HL-60/S4 treated with phorbol 12-myristate 13-acetate at 8.2 ng/mL for 4 days and 3 days (cell line): ENCODE results near the gene PPP2R2C.

Experiments used
- in situ Hi-C: fragments of 300-500 bp; cut with MboI; formaldehyde crosslinking; loops from 2 replicates; pipeline ENCODE4 v1.15.0; 2022; ENCODE audit warnings: low sequenced_read_pairs

The PPP2R2C gene

DNA sequence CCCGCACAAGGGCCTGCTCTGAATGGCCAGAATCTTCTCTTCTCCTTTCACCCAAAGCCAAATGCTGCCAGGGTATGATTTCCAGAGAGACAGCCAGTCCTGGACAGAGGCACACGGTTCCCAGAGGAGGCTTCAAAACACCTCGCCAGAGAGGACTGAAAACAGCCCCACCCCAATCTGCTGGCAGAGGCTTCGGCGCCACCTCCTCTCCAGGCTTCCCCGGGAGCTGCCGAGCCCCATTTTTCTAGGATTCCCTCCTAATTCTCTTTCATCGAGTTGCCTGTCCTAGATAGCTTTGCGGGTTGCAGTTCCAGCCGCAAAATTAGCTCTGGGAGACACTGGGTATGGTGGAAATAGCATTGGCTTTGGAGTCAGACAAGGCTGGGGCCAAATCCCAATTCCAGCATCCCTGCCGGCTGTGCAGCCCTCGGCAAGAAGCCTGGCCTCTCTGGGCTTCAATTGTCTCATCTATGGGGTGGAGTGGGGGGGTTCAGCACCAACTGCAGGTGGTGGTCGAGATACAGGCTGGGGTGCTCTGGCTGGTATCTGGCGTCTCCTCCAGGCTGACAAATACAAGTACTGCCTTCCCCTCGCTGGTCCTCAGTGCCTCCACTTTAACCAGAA, 22.6 kb downstream of the PPP2R2C start:
- in situ Hi-C loops = no loop called here

DNA sequence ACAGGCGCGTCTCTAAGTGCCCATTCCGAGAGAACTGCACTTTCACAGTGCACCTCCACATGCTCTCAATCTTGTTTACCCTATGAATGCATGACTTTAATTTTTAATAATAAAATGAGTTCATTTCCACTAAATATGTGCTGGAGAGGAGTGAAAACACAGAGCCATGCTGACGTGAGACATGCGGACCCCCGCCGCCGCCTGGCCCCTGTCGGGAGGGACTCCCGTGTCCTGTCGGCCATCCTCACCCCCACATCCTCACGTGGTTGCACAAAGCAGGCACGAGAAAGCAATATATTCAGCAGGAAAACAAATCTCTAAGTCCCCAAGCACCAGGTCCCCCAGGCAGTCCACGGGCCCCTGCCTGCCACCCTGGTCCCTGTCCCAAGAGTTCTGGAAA, 23.1 kb downstream of the PPP2R2C start:
- in situ Hi-C loops = no loop called here

DNA sequence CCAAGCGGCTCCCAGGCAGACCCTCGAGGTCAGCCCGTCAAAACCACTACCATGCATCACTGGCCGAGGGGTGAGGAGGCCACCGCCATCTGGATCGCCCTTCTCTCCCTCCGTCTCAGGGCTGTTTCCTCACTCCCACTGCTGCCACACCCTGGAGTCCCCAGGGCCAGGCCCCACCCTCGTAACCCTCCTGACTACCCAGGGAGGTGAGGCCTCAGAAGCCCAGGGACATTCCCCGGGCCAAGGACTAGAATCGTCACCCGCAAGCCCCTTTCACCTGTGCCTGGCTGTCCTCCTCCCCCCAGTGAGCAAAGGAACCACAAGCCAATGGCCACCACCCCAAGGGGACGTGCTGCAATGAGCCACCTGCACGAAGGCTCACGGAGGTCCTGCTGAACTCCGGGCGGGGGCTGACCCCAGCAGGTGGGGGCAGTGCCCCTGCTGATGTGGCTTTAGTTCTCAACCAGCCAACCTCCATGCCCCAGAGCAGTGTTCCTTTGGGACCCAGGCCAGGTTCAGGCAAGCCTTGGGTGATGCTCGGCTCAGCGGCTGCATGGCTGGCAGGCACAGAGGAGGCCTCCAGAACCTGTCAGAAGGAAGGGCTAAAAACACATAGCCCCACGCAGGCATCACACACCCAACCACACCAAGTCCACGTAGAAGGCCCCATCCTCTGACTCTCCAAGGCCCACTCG, 23.8 kb downstream of the PPP2R2C start:
- in situ Hi-C loops = no loop called here

DNA sequence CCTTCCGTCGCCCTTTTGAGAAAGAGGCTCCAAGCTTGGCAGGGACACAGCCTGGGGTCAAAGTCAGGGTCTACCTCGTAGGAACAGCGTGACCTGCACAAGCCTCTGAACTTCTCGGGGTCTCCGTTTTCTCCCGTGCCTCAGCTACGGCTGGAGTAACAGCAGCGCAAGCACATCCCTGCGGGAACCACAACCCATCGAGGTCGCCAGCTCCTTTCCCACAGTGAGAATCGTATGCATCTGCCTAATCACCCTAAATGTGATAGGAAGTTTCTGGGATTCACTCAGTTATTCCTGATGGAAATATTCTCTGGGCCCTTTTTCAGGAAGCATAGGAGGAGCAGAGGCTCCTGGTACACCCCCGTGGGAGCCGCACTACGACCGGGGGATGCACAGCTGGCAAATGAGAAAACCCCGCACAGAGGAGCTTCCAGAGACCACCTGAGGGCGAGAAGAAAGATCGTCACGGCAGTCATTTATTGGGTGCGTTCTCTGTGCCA, 24.7 kb downstream of the PPP2R2C start:
- in situ Hi-C loops = no loop called here

DNA sequence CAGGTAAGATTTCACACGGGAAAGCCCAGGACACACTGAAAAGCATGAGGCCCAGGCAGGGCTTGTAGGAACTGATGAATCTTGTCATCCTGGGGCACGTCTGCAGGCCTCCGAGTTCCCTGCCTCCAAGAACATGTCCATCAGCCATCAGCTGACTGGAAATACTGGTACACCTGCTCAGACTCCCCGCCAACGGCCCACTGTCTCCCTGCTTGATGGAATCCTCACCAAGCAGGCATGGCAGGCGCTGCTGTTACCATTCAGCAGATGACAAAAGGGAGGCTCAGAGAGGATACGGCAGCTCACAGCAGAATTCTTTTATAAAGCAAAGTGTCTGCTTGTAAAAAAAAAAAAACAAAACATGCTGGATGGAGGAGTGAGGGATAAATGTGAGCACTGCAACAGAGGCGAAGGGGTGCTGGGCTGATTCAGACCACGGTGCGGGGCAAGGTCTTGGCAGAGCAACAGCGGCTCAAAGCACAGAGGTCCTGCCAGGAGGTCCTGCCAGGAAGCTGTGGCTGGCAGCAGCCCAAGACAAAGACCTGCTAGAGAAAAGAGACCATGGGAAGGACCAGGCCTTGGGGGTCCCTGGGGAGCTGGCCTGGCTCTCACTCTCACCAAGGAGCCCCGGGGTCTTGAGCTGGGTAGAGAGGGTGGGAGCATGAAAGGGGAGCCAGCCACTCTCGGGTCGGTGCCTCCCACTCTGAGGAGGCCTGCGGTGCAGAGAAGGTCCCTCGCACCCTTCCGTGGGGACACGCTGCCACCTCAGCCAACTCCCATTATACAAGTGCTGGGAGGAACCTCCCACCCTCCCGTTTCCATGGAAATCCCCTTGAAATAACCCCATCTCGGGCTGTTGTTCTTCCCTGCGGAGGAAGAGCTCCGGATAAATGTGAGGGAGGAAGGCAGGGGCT, 25.6 kb downstream of the PPP2R2C start:
- in situ Hi-C loops = no loop called here

DNA sequence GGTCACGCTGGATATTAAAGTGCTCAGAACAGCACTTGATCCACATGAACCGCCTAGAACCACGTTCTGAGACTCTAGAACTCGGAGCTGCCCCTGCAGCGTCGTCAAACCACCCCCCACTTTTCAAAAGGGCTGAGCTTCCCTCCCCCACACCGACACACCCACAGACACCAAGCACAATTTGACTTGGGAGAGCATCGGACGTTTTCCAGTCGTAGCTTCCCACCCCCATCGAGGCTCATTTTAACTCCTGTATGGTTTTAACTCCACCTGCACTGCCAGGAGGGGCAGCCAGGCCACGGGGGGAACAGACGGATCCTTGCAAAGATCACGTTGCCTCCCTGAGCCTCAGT, 26.3 kb downstream of the PPP2R2C start:
- in situ Hi-C loops = no loop called here

DNA sequence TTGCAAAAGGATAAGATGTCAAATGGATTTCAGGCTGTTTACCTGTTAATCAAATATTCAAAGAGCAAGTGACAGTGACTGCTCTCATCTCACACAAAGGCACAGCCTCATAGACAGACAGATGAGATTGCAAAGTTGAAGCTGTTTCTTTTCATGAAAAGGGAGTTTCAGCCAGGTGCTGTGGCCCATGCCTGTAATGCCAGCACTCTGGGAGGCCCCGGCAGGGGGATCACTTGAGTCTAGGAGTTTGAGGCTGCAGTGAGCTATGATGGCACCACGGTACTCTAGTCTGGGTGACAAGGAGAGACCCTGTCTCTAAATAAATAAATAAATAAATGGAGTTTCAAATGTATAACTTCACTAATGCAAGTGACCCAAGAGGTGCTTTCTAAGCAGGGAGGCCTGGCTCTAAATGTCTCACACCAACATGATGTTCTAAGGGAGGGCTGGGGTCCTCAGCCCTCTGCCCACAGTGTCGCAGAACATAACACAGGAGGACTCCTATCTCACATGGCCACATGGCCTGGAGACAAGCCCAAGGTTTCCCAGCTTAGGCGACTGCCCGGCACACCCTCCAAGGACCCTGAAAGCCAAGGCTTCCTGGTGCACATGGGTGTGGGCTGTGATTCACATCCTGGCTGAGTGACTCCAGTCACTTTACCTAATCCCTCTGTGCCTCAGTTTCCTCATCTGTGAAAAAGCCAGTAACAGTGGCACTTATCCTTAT, 26.8 kb downstream of the PPP2R2C start:
- in situ Hi-C loops = no loop called here

DNA sequence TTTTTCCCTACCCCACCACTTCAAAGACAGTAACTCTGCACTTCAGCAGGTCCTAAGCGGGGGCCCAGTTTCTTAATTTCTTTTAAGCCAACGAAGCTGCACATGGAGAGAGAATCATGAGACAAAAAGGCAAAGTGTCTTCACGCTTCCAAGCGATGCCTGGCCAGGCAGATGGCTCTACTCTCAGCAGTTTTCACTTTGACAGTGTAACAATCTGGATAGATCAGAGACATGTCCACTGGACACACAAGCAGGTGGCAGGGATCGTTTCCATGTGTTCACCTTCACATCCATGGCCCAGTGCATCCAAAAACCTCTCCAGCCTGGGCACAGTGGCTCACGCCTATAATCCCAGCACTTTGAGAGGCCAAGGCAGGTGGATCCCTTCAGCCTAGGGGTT, 27.8 kb downstream of the PPP2R2C start:
- in situ Hi-C loops = no loop called here

DNA sequence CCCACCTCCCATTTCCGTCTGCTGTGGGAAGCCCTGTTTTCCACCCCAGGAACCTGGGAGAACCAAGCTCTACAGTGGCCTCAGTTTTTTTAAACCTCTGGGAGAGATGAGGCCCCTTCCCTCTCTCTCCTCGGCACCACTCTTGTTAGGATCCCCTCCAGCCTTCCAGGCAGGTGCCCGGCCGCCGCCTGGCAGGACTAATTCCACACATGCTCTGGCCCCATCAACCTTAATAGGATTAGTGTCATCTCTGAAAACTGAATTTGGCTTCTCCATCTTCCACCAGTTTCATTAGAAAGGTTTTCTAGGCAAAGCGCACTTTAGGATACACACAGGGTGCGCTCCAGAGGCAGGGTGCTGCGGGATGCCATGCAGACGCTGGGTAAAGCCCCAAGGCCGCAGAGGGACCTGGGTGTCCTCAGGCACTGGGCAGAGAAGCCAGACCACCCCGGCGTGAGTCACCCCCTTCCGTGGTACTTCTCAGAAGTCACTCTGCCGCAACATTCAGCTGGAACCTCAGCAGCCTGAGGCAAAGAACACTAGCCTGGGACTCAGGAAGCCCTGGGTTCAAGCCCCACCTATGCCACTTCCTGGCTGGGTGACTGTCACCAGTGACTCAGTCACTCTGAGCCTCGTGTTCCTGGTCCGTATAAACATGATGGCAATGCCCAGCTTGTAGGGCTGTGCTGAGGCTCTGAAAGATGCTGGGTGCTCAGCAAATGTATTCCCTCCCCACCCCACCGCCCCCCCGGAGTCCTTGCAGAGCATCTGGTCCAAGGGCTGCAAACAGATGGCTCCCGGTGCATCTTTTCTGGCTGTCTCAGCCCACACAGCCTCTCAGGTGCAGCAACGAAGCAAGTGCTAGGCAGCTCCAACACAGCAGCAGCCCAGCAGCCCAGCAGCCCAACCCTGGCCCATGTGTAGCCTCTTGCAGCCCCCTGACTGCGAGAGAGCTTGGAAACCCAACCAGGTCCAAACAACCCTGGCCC, 29.1 kb downstream of the PPP2R2C start:
- in situ Hi-C loops = no loop called here

DNA sequence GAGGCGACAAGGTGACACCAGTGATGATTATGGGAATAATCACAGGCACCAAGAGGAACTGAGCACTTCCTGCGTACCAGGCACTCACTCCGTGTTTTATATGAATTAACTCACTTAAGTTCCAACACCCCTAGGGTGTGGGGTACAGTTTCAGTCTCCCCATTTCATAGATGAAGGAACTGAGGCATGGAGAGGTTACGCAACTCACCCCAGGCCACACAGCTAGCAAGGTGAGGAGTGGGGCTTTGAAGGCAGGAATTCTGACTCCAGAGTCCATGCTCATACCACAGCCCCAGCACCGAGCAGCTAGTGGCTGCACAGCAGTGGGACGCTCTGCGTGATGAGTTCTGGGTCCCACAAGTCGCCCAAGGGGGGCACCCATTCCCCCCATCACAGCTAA, 29.9 kb downstream of the PPP2R2C start:
- in situ Hi-C loops = no loop called here

DNA sequence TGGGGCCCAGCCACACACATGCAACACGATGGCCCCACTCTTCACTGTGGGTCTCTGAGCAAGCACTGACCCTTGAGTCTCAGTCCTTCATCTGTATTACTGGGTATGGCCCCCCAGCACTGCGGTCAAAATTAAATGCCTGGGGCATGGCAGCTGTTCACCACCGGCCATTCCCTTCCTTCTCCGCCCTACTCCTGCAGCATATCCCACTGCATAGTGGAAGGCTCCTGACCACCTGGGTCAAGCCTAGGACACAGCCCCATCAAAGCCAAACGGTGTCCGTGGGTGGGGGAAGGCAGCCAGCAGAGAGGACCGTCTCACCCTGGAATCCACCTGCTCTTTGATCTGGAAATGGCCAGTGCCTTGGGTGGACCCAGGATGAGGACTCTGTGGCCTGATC, 30.7 kb downstream of the PPP2R2C start:
- in situ Hi-C loops = no loop called here

DNA sequence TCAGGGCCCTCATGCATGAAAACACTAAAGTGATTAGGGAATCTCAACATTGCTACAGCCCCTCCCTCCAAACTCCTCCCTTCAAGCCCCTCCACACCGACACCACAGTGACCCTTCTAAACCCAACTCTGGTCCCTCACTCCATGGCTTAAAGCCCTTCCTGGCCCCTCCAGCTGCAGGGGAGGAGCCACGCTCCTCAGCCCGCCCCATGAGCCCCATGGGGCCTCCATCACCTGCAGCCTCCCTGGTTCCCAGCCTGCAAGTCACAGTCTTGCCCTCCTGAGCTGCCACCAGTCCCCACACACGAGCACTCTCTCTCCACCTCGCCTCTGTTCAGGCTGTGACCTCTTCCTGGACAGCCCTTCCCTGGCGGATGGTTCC, 31.2 kb downstream of the PPP2R2C start:
- in situ Hi-C loops = no loop called here

DNA sequence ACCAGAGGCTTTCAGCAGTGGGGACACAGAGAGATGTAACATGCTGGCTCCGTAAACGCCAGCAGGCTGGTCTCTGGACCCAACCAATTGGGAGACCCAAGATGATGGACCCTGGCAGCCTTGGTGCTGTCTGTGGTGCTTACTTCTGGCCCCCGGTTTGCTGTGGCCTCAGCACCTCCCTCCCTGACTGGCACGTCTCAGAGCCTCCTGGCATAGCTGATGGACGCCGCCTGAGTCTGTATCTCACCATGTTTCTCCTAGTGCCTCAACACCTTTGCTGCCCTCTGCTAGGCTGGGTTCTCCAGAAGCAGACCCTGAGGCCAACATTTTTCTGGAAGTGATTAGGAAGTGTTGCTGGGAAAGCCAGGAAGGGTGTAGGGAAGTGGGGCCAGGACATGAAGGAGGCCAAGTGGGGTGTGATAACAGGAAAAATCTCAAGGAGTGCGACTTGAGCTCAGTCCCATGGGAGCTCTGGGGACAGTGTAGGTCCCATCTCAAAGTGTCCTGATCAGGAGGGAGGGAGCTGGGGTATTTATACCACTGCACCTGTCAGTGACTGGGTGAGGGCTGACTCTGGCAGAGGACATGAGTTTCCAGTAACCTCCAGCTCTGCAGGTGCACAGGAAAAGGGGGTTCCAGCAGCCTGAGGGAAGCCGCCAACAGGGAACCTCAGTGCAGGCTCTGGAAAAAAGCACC, 31.8 kb downstream of the PPP2R2C start:
- in situ Hi-C loops = no loop called here

DNA sequence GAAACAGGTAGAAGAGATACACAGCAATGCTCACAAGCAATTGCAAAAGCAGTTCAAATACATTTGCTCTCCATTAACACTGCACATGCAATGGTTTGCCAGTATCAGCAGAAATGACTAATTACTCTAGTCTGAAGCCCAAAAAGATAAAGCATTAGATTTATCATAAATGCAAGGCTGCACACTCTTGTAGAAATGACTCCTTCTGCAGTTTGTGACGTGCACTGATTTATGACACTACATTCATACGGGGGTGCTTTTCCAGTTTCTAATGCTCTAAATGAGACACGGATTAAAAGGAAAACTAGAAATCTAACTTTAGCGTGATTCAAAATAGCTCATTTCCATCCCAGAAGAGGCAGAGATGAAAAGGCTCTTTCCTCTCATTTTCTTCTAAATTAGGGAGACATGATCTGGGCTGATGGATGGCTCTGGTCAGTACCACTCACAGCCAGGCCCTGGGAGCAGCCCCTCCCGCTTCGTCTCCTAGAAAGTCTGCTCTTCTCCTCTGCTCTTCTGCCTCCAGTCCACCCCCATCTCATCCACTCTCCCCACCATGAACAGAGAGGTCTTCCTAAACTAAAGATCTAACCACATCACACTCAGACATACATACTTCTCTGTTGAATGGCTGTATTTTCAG, 33.2 kb downstream of the PPP2R2C start:
- in situ Hi-C loops = no loop called here

DNA sequence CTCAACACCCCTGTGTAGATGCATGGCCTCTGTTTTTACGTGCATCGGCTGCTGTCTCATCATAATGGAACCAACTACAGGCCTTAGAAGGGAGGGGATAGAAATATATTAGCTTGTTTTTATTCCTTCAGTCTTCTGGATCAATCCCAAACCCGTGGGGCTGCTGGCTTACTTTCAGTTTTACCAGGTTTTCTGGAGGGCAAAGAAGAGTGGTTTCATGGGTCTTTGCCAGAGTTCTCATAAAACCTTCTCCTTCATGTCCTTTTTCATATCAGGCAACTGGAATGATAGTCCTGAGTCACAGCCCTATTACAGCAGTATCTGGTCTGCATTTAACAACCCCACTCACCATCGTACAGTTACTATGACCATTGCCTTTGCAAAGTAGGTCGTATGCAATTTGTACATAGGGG, 34.6 kb downstream of the PPP2R2C start:
- in situ Hi-C loops = no loop called here

DNA sequence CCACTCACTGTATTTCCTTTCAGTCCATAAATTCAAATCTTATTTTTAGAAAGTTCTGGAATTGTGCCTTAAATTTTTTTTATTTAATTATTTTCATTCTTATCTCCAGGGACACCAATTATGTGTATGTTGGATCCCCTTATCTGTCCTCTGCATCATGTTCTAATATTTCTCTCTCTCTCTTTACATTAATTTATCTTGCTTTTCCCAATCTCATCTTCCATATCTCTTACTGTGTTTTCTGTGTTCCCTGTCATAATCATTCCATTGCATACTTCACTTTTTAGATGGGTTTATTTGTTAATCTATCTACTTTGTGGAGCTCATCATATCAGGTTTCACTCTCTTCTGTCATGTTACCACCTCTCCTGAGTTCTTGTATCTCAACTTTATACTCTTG, 37.4 kb downstream of the PPP2R2C start:
- in situ Hi-C loops = no loop called here

DNA sequence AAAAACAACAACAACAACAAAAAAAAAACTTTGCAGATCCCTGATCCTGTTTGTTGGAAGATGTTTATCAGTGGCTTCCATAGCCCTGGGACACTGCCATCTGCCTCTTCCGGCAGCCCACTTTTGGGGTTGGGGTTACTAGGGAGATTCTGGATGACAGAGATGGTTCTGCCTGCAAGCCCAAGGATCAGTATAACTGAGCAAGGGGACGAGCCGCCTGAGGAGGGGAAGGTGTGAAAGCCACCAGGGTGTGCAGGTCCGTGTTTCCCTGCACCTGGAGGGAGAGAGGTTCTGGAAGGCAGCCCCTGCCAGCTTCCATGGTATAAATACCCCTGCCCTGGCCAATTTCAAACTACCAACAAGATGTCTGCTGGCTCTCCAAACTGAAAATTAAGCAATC, 41.5 kb downstream of the PPP2R2C start:
- in situ Hi-C loops = no loop called here

DNA sequence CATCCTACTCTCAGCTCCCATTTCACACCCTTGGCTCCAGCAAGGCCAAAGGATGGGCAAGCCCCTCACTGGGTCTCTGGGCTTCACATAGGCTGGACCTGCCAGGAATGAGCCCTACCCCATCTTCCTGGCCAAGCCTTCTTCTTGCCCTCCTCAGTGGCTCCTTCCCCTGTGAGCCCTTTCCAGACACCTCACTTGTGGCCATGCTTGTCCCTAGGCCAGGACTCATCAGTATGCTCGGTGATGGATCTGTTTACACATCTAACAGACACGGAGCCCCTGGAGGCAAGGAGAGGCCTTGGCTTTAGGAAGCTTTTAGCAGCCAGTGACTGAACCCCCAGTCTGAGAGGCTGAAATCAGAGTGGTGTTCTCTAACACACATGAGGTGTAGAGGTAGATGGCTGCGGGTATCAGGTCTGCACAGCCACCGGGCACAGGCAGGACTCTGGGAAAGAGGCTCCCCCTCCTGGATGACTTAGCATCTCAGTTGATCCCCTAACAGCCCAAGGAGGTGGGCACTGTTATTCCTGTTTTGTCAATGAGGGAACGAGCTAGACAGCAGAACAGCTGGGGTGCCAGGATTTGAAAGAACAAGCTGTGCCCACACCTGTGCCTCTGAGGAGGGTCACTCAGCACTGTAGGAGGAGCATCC, 44.8 kb downstream of the PPP2R2C start:
- in situ Hi-C loops = no loop called here
